ENCODE measurements around the gene EIF4B. TPM values are rescaled to one million over a fixed set of nuclear protein-coding genes. Genes with fewer than 3 reads are reported as not detected.

The EIF4B gene
- total and polyA plus RNA-seq, 4 experiments from 2014 or later: 74.2 to 777 (median 424) TPM

DNA sequence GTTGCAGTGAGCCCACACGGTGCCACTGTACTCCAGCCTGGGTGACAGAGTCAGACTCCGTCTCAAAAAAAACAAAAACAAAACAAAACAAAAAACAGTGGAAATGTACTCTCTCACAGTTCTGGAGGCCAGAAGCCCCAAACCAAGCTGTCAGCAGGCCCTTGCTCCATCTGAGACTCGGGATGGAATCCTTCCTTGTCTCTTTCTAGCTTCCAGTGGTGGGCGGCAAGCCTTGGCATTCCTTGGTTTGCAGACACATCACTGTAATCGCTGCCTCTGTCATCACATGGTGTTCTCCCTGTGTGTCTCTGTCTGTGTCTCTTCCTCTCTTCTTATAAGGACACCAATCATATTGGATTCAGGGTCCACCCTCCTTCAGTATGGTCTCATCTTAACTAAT is 50.0 kb downstream of the EIF4B start:
- H3K9me3 Mint-ChIP-seq: no peaks in the 10 kb centered on the region
- no peaks in the 10 kb centered on the region for H3K27me3 ChIP-seq (ENCODE audit: insufficient read depth, low read length)
- no peak overlapping the region for H3K4me3 ChIP-seq (ENCODE audit: low read length in 2 of 2)
- H3K4me1 ChIP-seq (ENCODE audit: insufficient read depth, low read length): peaks cover 9% of the 10 kb centered on the region
- POLR2A ChIA-PET (ENCODE audit: partially characterized antibody): interaction anchor here (0.6 to 1.6 kb wide), 3 partner anchors 9 to 42 kb away, joined by 3 to 9 read pairs (median 5); partner anchors contain the start of gene IGFBP6
- CTCF ChIA-PET (ENCODE audit: partially characterized antibody): interaction anchor here (0.7 to 5.5 kb wide), 3 partner anchors 10 to 43 kb away, joined by 3 to 58 read pairs (median 14); no protein-coding TSS in a partner anchor
- H3K36me3 Mint-ChIP-seq: no peaks in the 10 kb centered on the region
- H3K36me3 ChIP-seq (ENCODE audit: insufficient read depth, low read length): no peaks in the 10 kb centered on the region
- intact Hi-C loops (cut with micrococcal nuclease): no loop called here
- peak overlapping the region in 1 of 7 donors; percentile 6 for H3K27ac Mint-ChIP-seq
- no peak for DNase-seq
- H3K27me3 Mint-ChIP-seq: no peaks in the 10 kb centered on the region
- H3K9me3 ChIP-seq (ENCODE audit: control insufficient read depth in 1 of 2, low read length in 2 of 2): no peaks in the 10 kb centered on the region
- H3K4me1 Mint-ChIP-seq: peaks cover 4 to 15% (median 12%) of the 10 kb centered on the region in 4 donors
- H3K4me3 Mint-ChIP-seq: peak overlapping the region in 2 of 8 donors; percentile 21 to 46
- H3K27ac ChIP-seq (ENCODE audit: low read depth, low read length): no peak overlapping the region

GRCh38 chr12:53056901-53057300 is 50.6 kb downstream of the EIF4B start:
- Histone ChIP-seq H3K4me3 (ENCODE audit: low read length in 2 of 2) (no peak overlapping the region), H3K27me3 (ENCODE audit: insufficient read depth, low read length) (no peaks in the 10 kb centered on the region), H3K9me3 (ENCODE audit: control insufficient read depth in 1 of 2, low read length in 2 of 2) (no peaks in the 10 kb centered on the region), H3K4me1 (ENCODE audit: insufficient read depth, low read length) (peaks cover 9% of the 10 kb centered on the region), H3K27ac (ENCODE audit: low read depth, low read length) (no peak overlapping the region), H3K36me3 (ENCODE audit: insufficient read depth, low read length) (no peaks in the 10 kb centered on the region)
- POLR2A ChIA-PET (ENCODE audit: partially characterized antibody): interaction anchor here (0.6 to 1.3 kb wide), 2 partner anchors 22 to 29 kb away, joined by 3 to 7 read pairs; partner anchors contain the start of gene SPRYD3
- H3K9me3 Mint-ChIP-seq: no peaks in the 10 kb centered on the region
- peak overlapping the region in 1 of 7 donors; percentile 48 for H3K27ac Mint-ChIP-seq
- no peaks in the 10 kb centered on the region for H3K36me3 Mint-ChIP-seq
- DNase-seq: no peak
- H3K4me3 Mint-ChIP-seq: peak overlapping the region in 1 of 8 donors; percentile 46
- CTCF ChIA-PET (ENCODE audit: partially characterized antibody): interaction anchor here (0.9 to 5.5 kb wide), 2 partner anchors 10 to 36 kb away, joined by 3 to 58 read pairs; no protein-coding TSS in a partner anchor
- H3K27me3 Mint-ChIP-seq: no peaks in the 10 kb centered on the region
- intact Hi-C loops (cut with micrococcal nuclease): no loop called here
- H3K4me1 Mint-ChIP-seq: peaks cover 4 to 14% (median 12%) of the 10 kb centered on the region in 4 donors

GRCh38 chr12:53057816-53058500 is 51.7 kb downstream of the EIF4B start:
- DNase-seq: peak in 1 of 5 donors; percentile 38
- H3K27ac ChIP-seq (ENCODE audit: low read depth, low read length): no peak overlapping the region
- no peaks in the 10 kb centered on the region for H3K27me3 ChIP-seq (ENCODE audit: insufficient read depth, low read length)
- no peaks in the 10 kb centered on the region for H3K9me3 ChIP-seq (ENCODE audit: control insufficient read depth in 1 of 2, low read length in 2 of 2)
- H3K4me1 ChIP-seq (ENCODE audit: insufficient read depth, low read length): peaks cover 9% of the 10 kb centered on the region
- intact Hi-C loops (cut with micrococcal nuclease): no loop called here
- ChIA-PET POLR2A (ENCODE audit: partially characterized antibody) (interaction anchor here (1.3 kb wide), 1 partner anchor 21 kb away, joined by 7 read pairs; the partner anchor contains the start of gene SPRYD3), CTCF (ENCODE audit: partially characterized antibody) (interaction anchor here (0.9 to 5.5 kb wide), 2 partner anchors 8 to 35 kb away, joined by 3 to 58 read pairs; no protein-coding TSS in a partner anchor)
- Mint-ChIP-seq H3K4me1 (peaks cover 4 to 14% (median 12%) of the 10 kb centered on the region in 4 donors), H3K36me3 (no peaks in the 10 kb centered on the region), H3K27me3 (no peaks in the 10 kb centered on the region), H3K4me3 (no peak overlapping the region), H3K27ac (peak overlapping the region in 3 of 7 donors; percentile 18 to 44 (median 28)), H3K9me3 (no peaks in the 10 kb centered on the region)
- H3K36me3 ChIP-seq (ENCODE audit: insufficient read depth, low read length): no peaks in the 10 kb centered on the region
- no peak overlapping the region for H3K4me3 ChIP-seq (ENCODE audit: low read length in 2 of 2)

DNA sequence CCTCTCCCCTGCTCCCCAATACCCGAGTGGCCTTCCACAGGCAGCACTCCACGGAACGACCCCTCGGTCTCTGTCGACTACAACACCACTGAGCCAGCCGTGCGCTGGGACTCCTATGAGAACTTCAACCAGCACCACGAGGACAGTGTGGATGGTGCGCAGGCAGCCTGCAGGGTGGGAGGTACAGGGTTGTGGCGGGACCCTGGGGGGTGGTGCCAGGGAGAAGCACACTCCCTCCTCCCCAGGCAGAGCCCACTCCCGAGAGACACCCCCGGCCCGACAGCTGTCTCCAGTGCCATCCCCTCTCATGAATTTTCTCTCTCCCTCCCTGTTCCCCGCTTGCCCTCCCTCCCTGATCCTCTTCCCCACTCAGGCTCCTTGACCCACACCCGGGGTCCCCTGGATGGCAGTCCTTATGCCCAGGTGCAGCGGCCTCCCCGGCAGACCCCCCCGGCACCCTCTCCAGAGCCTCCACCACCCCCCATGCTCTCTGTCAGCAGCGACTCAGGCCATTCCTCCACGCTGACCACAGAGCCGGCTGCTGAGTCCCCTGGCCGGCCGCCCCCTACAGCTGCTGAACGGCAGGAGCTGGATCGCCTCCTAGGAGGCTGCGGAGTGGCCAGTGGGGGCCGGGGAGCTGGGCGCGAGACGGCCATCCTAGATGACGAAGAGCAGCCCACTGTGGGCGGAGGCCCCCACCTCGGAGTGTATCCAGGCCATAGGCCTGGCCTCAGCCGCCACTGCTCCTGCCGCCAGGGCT is 52.6 kb downstream of the EIF4B start:
- DNase-seq: no peak
- POLR2A ChIA-PET (ENCODE audit: partially characterized antibody): interaction anchor here (1.1 kb wide), 1 partner anchor 20 kb away, joined by 3 read pairs; the partner anchor contains the start of gene SPRYD3

DNA sequence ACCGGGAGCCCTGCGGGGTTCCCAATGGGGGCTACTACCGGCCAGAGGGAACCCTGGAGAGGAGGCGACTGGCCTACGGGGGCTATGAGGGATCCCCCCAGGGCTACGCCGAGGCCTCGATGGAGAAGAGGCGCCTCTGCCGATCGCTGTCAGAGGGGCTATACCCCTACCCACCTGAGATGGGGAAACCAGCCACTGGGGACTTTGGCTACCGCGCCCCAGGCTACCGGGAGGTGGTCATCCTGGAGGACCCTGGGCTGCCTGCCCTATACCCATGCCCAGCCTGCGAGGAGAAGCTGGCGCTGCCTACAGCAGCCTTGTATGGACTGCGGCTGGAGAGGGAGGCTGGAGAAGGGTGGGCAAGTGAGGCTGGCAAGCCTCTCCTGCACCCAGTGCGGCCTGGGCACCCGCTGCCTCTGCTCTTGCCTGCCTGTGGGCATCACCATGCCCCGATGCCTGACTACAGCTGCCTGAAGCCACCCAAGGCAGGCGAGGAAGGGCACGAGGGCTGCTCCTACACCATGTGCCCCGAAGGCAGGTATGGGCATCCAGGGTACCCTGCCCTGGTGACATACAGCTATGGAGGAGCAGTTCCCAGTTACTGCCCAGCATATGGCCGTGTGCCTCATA is 53.3 kb downstream of the EIF4B start:
- DNase-seq: peak in 1 of 5 donors; percentile 36
- POLR2A ChIA-PET (ENCODE audit: partially characterized antibody): interaction anchor here (1.1 to 1.6 kb wide), 4 partner anchors 13 to 39 kb away, joined by 3 to 6 read pairs (median 4); partner anchors contain the start of gene SPRYD3
- H3K27me3 Mint-ChIP-seq: no peaks in the 10 kb centered on the region
- H3K4me3 ChIP-seq (ENCODE audit: low read length in 2 of 2): no peak overlapping the region
- H3K9me3 ChIP-seq (ENCODE audit: control insufficient read depth in 1 of 2, low read length in 2 of 2): no peaks in the 10 kb centered on the region
- H3K27ac Mint-ChIP-seq: peak overlapping the region in 1 of 7 donors; percentile 43
- H3K4me1 Mint-ChIP-seq: peaks cover 0 to 3% (median 1%) of the 10 kb centered on the region in 4 donors
- H3K27me3 ChIP-seq (ENCODE audit: insufficient read depth, low read length): no peaks in the 10 kb centered on the region
- no peak overlapping the region for H3K27ac ChIP-seq (ENCODE audit: low read depth, low read length)
- CTCF ChIA-PET (ENCODE audit: partially characterized antibody): no interaction called here
- H3K36me3 ChIP-seq (ENCODE audit: insufficient read depth, low read length): no peaks in the 10 kb centered on the region
- H3K36me3 Mint-ChIP-seq: peaks cover under 1 to 9% of the 10 kb centered on the region in 2 donors
- H3K4me3 Mint-ChIP-seq: no peak overlapping the region
- H3K9me3 Mint-ChIP-seq: no peaks in the 10 kb centered on the region
- H3K4me1 ChIP-seq (ENCODE audit: insufficient read depth, low read length): no peaks in the 10 kb centered on the region
- intact Hi-C loops (cut with micrococcal nuclease): no loop called here

More for the DNA sequence above, 52.6 kb downstream of the EIF4B start:
- CTCF ChIA-PET (ENCODE audit: partially characterized antibody): no interaction called here
- H3K27ac Mint-ChIP-seq: no peak overlapping the region
- intact Hi-C loops (cut with micrococcal nuclease): no loop called here
- H3K4me1 Mint-ChIP-seq: peaks cover 4 to 9% (median 7%) of the 10 kb centered on the region in 4 donors
- no peaks in the 10 kb centered on the region for H3K9me3 ChIP-seq (ENCODE audit: control insufficient read depth in 1 of 2, low read length in 2 of 2)
- no peaks in the 10 kb centered on the region for H3K27me3 ChIP-seq (ENCODE audit: insufficient read depth, low read length)
- H3K4me3 ChIP-seq (ENCODE audit: low read length in 2 of 2): no peak overlapping the region
- H3K36me3 Mint-ChIP-seq: peaks cover 0 to 3% of the 10 kb centered on the region in 2 donors
- H3K27ac ChIP-seq (ENCODE audit: low read depth, low read length): no peak overlapping the region
- H3K36me3 ChIP-seq (ENCODE audit: insufficient read depth, low read length): no peaks in the 10 kb centered on the region
- H3K27me3 Mint-ChIP-seq: no peaks in the 10 kb centered on the region
- no peak overlapping the region for H3K4me3 Mint-ChIP-seq
- H3K4me1 ChIP-seq (ENCODE audit: insufficient read depth, low read length): peaks cover 2% of the 10 kb centered on the region
- no peaks in the 10 kb centered on the region for H3K9me3 Mint-ChIP-seq

GRCh38 chr12:53060064-53060720 is 53.9 kb downstream of the EIF4B start:
- H3K4me3 Mint-ChIP-seq: no peak overlapping the region
- DNase-seq: no peak
- peak overlapping the region in 1 of 7 donors; percentile 43 for H3K27ac Mint-ChIP-seq
- H3K27ac ChIP-seq (ENCODE audit: low read depth, low read length): no peak overlapping the region
- intact Hi-C loops (cut with micrococcal nuclease): no loop called here
- peaks cover 3% of the 10 kb centered on the region for H3K36me3 ChIP-seq (ENCODE audit: insufficient read depth, low read length)
- CTCF ChIA-PET (ENCODE audit: partially characterized antibody): interaction anchor here (1.2 kb wide), 1 partner anchor 26 kb away, joined by 3 read pairs; no protein-coding TSS in a partner anchor
- H3K27me3 Mint-ChIP-seq: no peaks in the 10 kb centered on the region
- no peaks in the 10 kb centered on the region for H3K9me3 ChIP-seq (ENCODE audit: control insufficient read depth in 1 of 2, low read length in 2 of 2)
- peaks cover 0 to 9% (median 1%) of the 10 kb centered on the region in 4 donors for H3K4me1 Mint-ChIP-seq
- H3K27me3 ChIP-seq (ENCODE audit: insufficient read depth, low read length): no peaks in the 10 kb centered on the region
- no peaks in the 10 kb centered on the region for H3K9me3 Mint-ChIP-seq
- no peak overlapping the region for H3K4me3 ChIP-seq (ENCODE audit: low read length in 2 of 2)
- peaks cover 7 to 15% of the 10 kb centered on the region in 2 donors for H3K36me3 Mint-ChIP-seq
- H3K4me1 ChIP-seq (ENCODE audit: insufficient read depth, low read length): no peaks in the 10 kb centered on the region
- POLR2A ChIA-PET (ENCODE audit: partially characterized antibody): interaction anchor here (0.6 to 1.7 kb wide), 7 partner anchors 13 to 208 kb away, joined by 3 to 6 read pairs (median 4); partner anchors contain the start of genes ESPL1, IGFBP6 and SPRYD3
